Sciatic nerve (tissue), 2 donors: ENCODE data around the gene RASA3. TPM values are rescaled to one million over a fixed set of nuclear protein-coding genes. Genes with fewer than 3 reads are reported as not detected.

Experiments used
- ATAC-seq: fragments of 200-7000 bp; cut with Tn5 transposase; one replicate; pipeline ENCODE4 v1.9.1; 2020; ENCODE audit warnings: mild to moderate bottlenecking, moderate library complexity
- DNase-seq: peaks from one replicate; pipeline ENCODE4 v3.0.0-alpha.2; 2020; ENCODE audit warnings: low spot score
- intact Hi-C: fragments of 100-400 bp; cut with DNase I; formaldehyde crosslinking; loops from one replicate; pipeline ENCODE4 v1.14.2; 2022
- total RNA-seq: library from RNA; stranded (reverse); fragmentation: NEBNext Ultra II Directional; extraction: Animal tissue kit (Norgen Biotek cat#: 25700); gene quantifications from one replicate; pipeline ENCODE4 v1.2.1, GENCODE V29; 2021
- donor health status: DM: no; HTN: no; CAD: no.
- donor health status: DM: no; HTN: no; CAD: no.

The RASA3 gene
- total RNA-seq, 1 donor from 2014 or later = 47.6 TPM

- intact Hi-C loops = no loop called here
- ATAC-seq = peak; percentile 90
Measured at GRCh38 chr13:114065141-114065925, 67.1 kb downstream of the RASA3 start.

GRCh38 chr13:114064450-114065140, 67.8 kb downstream of the RASA3 start:
- no peak for DNase-seq
- intact Hi-C loops = no loop called here
- ATAC-seq = peak; percentile 15

More at GRCh38 chr13:114065141-114065925, 67.1 kb downstream of the RASA3 start:
- peak; percentile 93 for DNase-seq

- ATAC-seq = peak; percentile 29
- no peak for DNase-seq
- intact Hi-C loops = no loop called here
Measured at GRCh38 chr13:114063545-114064449, 68.6 kb downstream of the RASA3 start.

GRCh38 chr13:114062754-114063153, 69.7 kb downstream of the RASA3 start:
- DNase-seq = no peak
- intact Hi-C loops = no loop called here
- ATAC-seq = no peak

- intact Hi-C loops = no loop called here
- DNase-seq (no peak), ATAC-seq (no peak)
Measured at GRCh38 chr13:114062341-114062740, 70.1 kb downstream of the RASA3 start.

GRCh38 chr13:114061744-114062143, 70.7 kb downstream of the RASA3 start:
- DNase-seq = no peak
- ATAC-seq = no peak
- intact Hi-C loops = no loop called here

GRCh38 chr13:114061047-114061446, 71.4 kb downstream of the RASA3 start:
- DNase-seq = no peak
- intact Hi-C loops = no loop called here
- no peak for ATAC-seq

- DNase-seq (no peak), ATAC-seq (peak; percentile 6)
- intact Hi-C loops = no loop called here
Measured at GRCh38 chr13:114059946-114060860, 72.2 kb downstream of the RASA3 start.

- intact Hi-C loops = no loop called here
- DNase-seq (no peak), ATAC-seq (no peak)
Measured at GRCh38 chr13:114059428-114059827, 73.0 kb downstream of the RASA3 start.

- no peak for DNase-seq
- intact Hi-C loops = no loop called here
- no peak for ATAC-seq
Measured at GRCh38 chr13:114058051-114058867, 74.2 kb downstream of the RASA3 start.

- intact Hi-C loops = no loop called here
- DNase-seq (no peak), ATAC-seq (no peak)
Measured at GRCh38 chr13:114057166-114058050, 75.0 kb downstream of the RASA3 start.

- intact Hi-C loops = no loop called here
- DNase-seq (no peak), ATAC-seq (no peak)
Measured at GRCh38 chr13:114056205-114057013, 76.0 kb downstream of the RASA3 start.

- intact Hi-C loops = no loop called here
- DNase-seq (no peak), ATAC-seq (no peak)
Measured at GRCh38 chr13:114055766-114056165, 76.7 kb downstream of the RASA3 start.

- intact Hi-C loops = no loop called here
- ATAC-seq (peak; percentile 40), DNase-seq (no peak)
Measured at GRCh38 chr13:114054830-114055439, 77.5 kb downstream of the RASA3 start.

- DNase-seq (no peak), ATAC-seq (no peak)
- intact Hi-C loops = no loop called here
Measured at GRCh38 chr13:114054264-114054663, 78.2 kb downstream of the RASA3 start.

- no peak for DNase-seq
- no peak for ATAC-seq
- intact Hi-C loops = no loop called here
Measured at GRCh38 chr13:114053026-114053425, 79.4 kb downstream of the RASA3 start.
